Fibroblast of skin of right biceps (primary cell): ENCODE data around the gene FERMT3.

ENCODE experiments used
- DNase-seq: peaks from one replicate; pipeline ENCODE4 v3.0.0-alpha.2; 2013

Gene FERMT3

GRCh38 chr11:64186492-64187165, 19.9 kb upstream of the FERMT3 start:
- no peak for DNase-seq

GRCh38 chr11:64192434-64192833, 14.1 kb upstream of the FERMT3 start:
- DNase-seq, result no peak

- no peak for DNase-seq
Measured at GRCh38 chr11:64196626-64197025, 9.9 kb upstream of the FERMT3 start.

- no peak for DNase-seq
Measured at GRCh38 chr11:64198511-64198910, 8.0 kb upstream of the FERMT3 start.

GRCh38 chr11:64201543-64201942, 5.0 kb upstream of the FERMT3 start:
- no peak for DNase-seq

GRCh38 chr11:64202992-64203391, 3.5 kb upstream of the FERMT3 start:
- DNase-seq, result no peak

GRCh38 chr11:64203421-64204079, 3.0 kb upstream of the FERMT3 start:
- no peak for DNase-seq

GRCh38 chr11:64204080-64204440, 2.5 kb upstream of the FERMT3 start:
- DNase-seq, result no peak

- peak; percentile 94 for DNase-seq
Measured at GRCh38 chr11:64204464-64204989, 2.0 kb upstream of the FERMT3 start.

GRCh38 chr11:64207256-64208085, 950 bp downstream of the FERMT3 start:
- peak; percentile 81 for DNase-seq

- DNase-seq, result no peak
Measured at GRCh38 chr11:64208086-64208795, 1.7 kb downstream of the FERMT3 start.

GRCh38 chr11:64208796-64209562, 2.5 kb downstream of the FERMT3 start:
- no peak for DNase-seq

GRCh38 chr11:64209563-64209843, 3.0 kb downstream of the FERMT3 start:
- DNase-seq, result no peak

- DNase-seq, result no peak
Measured at GRCh38 chr11:64210301-64211020, 3.9 kb downstream of the FERMT3 start.

GRCh38 chr11:64211181-64211872, 4.8 kb downstream of the FERMT3 start:
- DNase-seq, result no peak

- DNase-seq, result no peak
Measured at GRCh38 chr11:64216879-64217278, 10.4 kb downstream of the FERMT3 start.

GRCh38 chr11:64218628-64219353, 12.3 kb downstream of the FERMT3 start:
- no peak for DNase-seq

GRCh38 chr11:64219354-64219684, 12.8 kb downstream of the FERMT3 start:
- no peak for DNase-seq

GRCh38 chr11:64219755-64220154, 13.2 kb downstream of the FERMT3 start:
- DNase-seq, result no peak

GRCh38 chr11:64220271-64220670, 13.8 kb downstream of the FERMT3 start:
- no peak for DNase-seq

- no peak for DNase-seq
Measured at GRCh38 chr11:64220798-64221197, 14.3 kb downstream of the FERMT3 start.
